ENCODE results near the gene WDR5.

Gene WDR5

DNA sequence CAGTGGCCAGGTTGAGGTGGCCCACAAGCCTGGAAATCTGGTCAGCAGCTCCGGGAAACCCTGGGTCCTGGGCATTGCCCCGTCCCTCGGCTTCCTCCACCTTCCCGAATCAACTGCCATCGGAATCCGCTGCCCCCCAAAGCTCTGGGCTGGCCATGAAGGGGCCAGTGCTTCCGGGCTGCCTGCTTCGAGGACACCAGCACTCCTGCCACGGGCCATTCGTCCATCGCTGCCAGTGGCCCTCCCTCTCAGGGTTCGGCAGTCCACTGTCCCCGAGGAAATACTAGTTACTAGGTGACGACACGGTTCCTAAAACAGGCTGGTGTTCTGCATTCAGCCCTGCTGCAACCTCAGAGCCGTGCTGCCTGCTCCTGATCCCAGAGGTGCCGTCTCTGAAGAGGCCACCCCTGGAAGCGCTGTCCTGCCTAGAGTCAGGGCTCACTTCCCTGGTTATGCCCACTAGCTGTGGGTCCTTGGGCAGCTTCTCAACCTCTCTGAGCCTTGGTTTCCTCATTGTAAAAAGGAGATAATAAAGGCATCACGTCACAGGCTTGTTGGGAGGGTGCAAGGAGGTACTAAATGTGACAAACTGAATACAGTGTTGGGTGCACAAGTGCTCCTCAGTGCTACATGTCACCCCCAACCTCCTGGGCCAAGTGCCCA is 3.5 kb upstream of the WDR5 start:
- no peak for DNase-seq

- no peak for DNase-seq
Observed at GRCh38 chr9:134134949-134135342, 936 bp upstream of the WDR5 start.

- DNase-seq: no peak
Observed at GRCh38 chr9:134136118-134136995, 475 bp downstream of the WDR5 start.

- DNase-seq: no peak
Observed at GRCh38 chr9:134136996-134137299, 1.1 kb downstream of the WDR5 start.

DNA sequence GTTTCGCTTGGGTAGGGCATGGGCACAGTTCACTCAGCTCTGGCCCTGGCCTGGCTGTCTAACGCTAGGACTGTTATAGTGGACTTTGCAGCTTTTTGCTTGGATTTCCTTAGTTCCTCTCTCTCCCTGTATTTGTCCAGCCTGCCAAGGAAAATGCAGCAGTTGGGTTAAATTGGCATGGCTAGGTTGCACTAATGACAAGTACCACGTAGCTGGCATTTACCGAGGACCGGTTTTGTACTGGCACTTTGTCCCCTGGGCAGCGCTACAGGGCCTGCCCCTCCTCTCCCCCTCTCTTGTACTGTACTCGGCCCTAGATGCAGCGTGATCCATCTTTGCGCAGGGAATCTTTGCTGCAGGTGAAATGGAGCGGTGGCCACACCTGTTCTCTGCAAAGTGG is 2.4 kb downstream of the WDR5 start:
- no peak for DNase-seq

- DNase-seq: peak; percentile 51
Observed at GRCh38 chr9:134139081-134139480, 3.2 kb downstream of the WDR5 start.

DNA sequence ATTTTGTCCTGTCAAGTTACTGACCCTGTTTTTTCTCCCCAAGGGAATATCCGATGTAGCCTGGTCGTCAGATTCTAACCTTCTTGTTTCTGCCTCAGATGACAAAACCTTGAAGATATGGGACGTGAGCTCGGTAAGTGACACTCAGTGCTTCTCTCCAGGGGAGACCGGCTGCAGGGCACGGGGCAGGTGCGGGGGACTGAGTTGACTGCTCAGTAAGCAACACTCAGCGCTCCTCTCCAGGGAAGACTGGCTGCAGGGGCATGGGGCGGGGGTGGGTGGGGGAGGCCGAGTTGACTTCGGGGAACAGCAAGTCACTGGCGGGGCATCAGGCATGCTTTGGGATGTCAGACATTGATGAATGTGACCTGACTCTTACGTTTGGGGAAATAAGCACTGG is 6.0 kb downstream of the WDR5 start:
- no peak for DNase-seq

- DNase-seq: no peak
Observed at GRCh38 chr9:134144801-134145200, 8.9 kb downstream of the WDR5 start.

DNA sequence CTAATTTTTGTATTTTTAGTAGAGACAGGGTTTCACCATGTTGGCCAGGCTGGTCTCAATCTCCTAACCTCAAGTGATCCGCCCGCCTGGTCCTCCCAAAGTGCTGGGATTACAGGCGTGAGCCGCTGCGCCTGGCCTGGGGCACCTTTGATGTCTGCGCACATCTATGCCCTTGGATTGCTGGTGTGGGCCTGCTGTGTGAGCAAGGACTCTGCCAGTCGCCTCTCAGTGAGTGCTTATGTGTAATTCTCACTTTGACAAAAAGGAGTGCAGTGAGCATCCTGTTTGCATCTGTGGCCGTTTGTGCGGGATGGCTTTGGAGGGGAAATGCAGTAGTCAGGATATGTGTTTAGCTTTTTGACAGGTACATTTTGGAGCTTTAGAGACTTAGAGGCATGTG is 9.4 kb downstream of the WDR5 start:
- DNase-seq: no peak

DNA sequence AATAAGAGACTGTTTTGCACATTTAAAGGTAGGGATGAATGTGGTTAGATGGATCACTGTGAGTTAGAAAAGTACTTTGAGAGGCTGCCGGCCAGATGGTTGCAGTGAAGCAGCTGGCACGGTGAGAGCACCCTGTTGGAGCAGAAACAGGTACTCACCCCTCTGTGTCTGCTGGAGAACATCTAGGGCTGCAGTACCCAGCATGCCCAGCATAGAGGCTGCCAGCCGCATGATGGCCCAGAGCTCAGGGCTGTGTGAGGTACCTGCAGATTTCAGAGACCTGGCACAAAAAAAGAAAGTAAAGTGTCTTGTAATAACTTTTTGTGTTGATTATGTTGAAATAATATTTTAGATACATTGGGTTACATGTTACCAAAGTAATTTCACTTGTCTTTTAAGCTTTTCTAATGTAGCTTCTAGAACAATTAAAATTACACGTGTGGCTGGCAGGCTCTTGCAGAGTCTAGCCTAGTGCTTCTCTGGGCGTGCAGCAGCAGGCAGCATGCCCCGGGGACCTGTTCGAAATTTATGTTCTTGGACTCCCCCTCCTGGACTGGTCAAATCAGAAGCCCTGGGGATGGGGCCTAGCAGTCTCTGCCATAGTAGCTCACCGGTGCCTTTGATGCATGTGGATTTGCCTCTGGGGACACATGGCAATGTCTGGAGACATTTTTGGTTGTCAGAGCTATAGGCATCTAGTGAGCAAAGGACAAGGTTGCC is 11.1 kb downstream of the WDR5 start:
- DNase-seq: no peak

DNA sequence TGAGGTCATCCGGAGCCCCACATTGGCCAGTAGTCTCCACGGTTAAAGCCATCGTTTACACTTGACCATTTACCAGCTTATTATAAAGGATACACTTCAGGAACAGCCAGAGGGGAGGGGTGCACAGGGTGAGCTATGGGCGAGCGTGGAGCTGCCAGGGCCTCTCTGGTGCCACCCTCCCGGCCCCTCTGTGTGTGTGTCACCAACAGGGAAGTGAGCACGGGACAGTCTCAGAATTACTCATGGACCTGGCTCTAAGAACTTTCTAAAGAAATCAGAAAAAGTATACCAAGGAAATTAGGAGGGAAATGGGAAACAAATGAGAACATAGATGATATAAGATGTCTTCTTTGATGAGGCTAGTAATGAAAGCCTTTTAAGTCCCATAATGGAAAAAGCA is 13.5 kb downstream of the WDR5 start:
- DNase-seq: no peak

GRCh38 chr9:134150557-134151214 is 14.8 kb downstream of the WDR5 start:
- peak; percentile 53 for DNase-seq

GRCh38 chr9:134152022-134152448 is 16.2 kb downstream of the WDR5 start:
- no peak for DNase-seq

GRCh38 chr9:134152488-134152887 is 16.6 kb downstream of the WDR5 start:
- no peak for DNase-seq

- no peak for DNase-seq
Observed at GRCh38 chr9:134153450-134153849, 17.6 kb downstream of the WDR5 start.

DNA sequence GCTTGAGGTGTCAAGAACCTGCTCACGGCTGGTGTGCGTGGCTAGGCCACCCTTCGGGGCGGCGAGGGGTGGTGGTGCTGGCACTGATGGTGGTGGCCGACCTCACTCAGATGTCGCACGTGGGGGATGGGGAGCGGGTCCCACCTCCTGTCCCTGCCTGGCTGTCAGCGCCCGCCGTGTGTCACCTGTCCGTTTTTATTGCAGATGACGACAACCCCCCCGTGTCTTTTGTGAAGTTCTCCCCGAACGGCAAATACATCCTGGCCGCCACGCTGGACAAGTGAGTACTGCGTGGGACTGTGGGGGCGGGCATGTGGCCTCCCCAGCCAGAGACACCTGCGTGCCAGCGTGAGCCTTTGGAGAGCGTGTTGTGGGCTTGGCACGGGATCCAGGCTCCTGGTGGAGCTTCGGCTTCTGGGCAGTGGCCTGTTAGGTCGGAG is 18.4 kb downstream of the WDR5 start:
- DNase-seq: no peak

GRCh38 chr9:134155812-134156377 is 20.0 kb downstream of the WDR5 start:
- no peak for DNase-seq

DNA sequence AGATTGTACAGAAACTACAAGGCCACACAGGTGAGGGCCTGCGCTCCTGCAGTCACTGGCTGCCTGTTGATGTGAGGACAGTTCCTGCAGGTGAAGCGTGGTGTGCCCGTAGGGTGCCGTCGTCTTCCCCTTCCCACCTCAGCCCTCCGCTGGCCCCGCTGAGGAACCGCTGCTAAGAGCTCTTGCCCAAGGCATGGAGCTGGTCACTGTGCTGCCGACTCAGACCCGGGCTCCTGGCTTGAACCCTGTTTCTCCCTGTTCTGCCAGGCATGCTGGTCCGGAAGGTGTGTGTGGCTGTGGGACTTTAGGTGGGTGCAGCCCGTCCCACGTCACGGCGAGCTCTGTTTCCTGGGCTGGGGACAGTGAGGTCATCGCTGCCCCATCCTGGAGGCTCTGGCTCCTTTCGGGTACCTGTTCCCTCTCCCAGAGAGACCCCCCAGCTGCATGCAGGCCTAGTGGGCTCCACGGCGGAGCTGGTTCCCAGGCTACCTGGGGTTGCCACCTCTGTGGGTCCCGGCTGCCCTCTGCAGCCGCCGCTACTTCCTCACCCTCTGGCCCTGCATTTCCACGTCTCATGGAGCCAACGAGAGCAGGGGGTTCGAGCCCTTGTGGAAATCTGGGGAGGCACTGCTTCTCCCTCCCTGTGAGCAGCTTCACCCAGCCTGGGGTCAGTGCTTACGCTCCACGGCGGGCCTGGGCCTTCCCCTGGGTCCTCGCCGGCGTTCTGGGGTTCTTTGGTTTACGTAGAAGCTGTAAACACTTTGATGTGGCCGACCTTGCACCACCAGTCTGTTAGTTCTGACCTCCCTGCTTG is 20.9 kb downstream of the WDR5 start:
- no peak for DNase-seq

DNA sequence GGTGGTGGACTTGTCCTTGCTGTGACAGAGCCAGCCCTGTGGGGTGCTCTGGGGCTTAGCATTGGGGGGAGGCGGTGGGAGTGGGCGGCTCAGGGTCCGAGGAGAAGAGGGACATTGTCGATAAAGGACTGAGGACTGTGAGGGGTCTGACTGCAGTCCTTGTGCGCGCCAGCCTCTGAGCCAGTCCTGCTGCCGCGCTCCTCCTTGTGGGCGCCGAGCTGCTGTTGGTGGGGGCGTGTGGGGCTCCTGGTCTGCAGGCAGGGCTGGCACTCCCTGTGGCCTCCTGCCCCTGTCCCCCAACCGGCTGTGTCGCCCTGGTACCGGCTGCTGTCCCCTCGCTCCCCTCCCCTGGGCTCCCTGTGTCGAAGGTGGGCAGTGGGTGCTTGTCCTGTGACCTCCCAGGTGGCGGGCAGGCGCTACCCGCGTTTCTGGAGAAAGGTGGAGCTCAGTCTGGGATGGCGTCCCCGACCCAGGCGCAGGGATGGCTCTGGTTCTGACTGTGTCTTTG is 21.6 kb downstream of the WDR5 start:
- no peak for DNase-seq

DNA sequence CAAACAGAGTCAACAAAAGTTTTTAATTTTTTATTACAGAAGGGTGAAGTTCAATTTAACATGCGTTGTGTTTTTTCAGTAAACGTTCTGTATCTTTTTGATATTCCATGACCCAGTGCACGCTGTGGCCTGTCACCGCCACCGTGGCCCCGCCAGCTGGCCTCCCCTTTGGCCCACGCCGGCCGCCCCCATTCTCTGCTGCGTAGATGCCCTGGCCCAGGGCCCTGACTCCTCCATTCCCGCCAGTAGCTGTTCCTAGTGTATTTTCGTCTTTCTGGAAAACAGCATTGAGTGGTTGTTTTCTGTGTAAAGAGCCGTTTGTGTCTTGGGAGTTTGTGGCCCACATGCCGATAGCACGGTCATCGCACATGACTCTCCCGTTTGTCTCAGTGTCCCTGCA is 22.4 kb downstream of the WDR5 start:
- DNase-seq: no peak

- no peak for DNase-seq
Observed at GRCh38 chr9:134158753-134159392, 23.0 kb downstream of the WDR5 start.
